A549 (cell line): Measurements from ENCODE around the gene RIMKLA. TPM values are rescaled to one million over a fixed set of nuclear protein-coding genes. Genes with fewer than 3 reads are reported as not detected.

Source experiments
- ATAC-seq, 2 experiments: fragments of 200-7000 bp in 1 of 2; fragments of >200 bp in 1 of 2; cut with Nextera tagmentation in 1 of 2; cut with Tn5 transposase in 1 of 2; 3 replicates each; pipeline versions ENCODE4 v1.8.0 to v1.9.1; 2018 to 2020; ENCODE audit warnings: mild to moderate bottlenecking in 1 of 2, moderate library complexity in 1 of 2
- CTCF ChIA-PET: fragments of 300-600 bp; sonication (Branson Sonifier 250); formaldehyde crosslinking; extraction: SDS; loops from one replicate; lab custom pipeline; 2021; ENCODE audit warnings: antibody characterized with exemption, inconsistent platforms; lab: Yijun Ruan, JAX
- POLR2A ChIA-PET: fragments of 350-600 bp; formaldehyde crosslinking; extraction: SDS; loops from one replicate; lab custom pipeline; 2021; ENCODE audit warnings: antibody characterized with exemption, inconsistent platforms; lab: Yijun Ruan, JAX
- DNase-seq, 2 experiments: peaks; one replicate each; pipeline versions ENCODE4 v3.0.0 to v3.0.0-alpha.2; 2011 to 2016; ENCODE audit warnings: low read depth in 1 of 2, low spot score in 1 of 2
- FAIRE-seq: peaks from 2 replicates; lab custom pipeline; 2011; peaks lifted over from hg19 to GRCh38; lab: Jason Lieb, UNC
- H3K27ac ChIP-seq, 2 experiments: fragments of >200 bp; sonication (Bioruptor Twin); formaldehyde crosslinking; 3 replicates each; pipeline ENCODE4 v1.5.1; 2016 to 2017
- H3K4me1 ChIP-seq: fragments of >200 bp; sonication (Bioruptor Twin); formaldehyde crosslinking; 3 replicates; pipeline ENCODE4 v1.6.1; 2016
- H3K4me2 ChIP-seq: fragments of >200 bp; sonication (Bioruptor Twin); formaldehyde crosslinking; 3 replicates; pipeline ENCODE4 v1.6.1; 2016
- H3K4me3 ChIP-seq: fragments of >200 bp; sonication (Bioruptor Twin); formaldehyde crosslinking; 3 replicates; pipeline ENCODE4 v1.5.1; 2016
- H3K9me3 ChIP-seq: fragments of >200 bp; sonication (Bioruptor Twin); formaldehyde crosslinking; 3 replicates; pipeline ENCODE4 v1.6.1; 2016
- CBX2 ChIP-seq: fragments of 200-600 bp; sonication (generic); IDR thresholded peaks from 2 replicates; pipeline ENCODE4 v1.6.1; 2016; ENCODE audit warnings: low read depth, mild to moderate bottlenecking, borderline replicate concordance
- CHD2 ChIP-seq: fragments of 150-350 bp; IDR thresholded peaks from 2 replicates; pipeline ENCODE4 v1.6.1; 2014; ENCODE audit warnings: low read length; ENCODE audit not compliant: partially characterized antibody
- EHF ChIP-seq: fragments of 250-450 bp; sonication (Bioruptor Pico); IDR thresholded peaks from 2 replicates; pipeline ENCODE4 v1.5.0; 2020; ENCODE audit warnings: mild to moderate bottlenecking
- EP300 ChIP-seq, 2 experiments: fragments of >200 bp; sonication (Bioruptor Twin); formaldehyde crosslinking; IDR thresholded peaks; 2 replicates in 1 of 2; 3 replicates in 1 of 2; pipeline ENCODE4 v1.6.1; 2016 to 2017
- ESRRA ChIP-seq: fragments of 150-350 bp; IDR thresholded peaks from 2 replicates; pipeline ENCODE4 v1.6.1; 2014; ENCODE audit warnings: mild to moderate bottlenecking, low read length, borderline replicate concordance
- FOXS1 ChIP-seq: fragments of 250-450 bp; sonication (Bioruptor Pico); IDR thresholded peaks from 2 replicates; pipeline ENCODE4 v1.5.0; 2020; ENCODE audit warnings: mild to moderate bottlenecking, moderate library complexity
- GATA3 ChIP-seq: IDR thresholded peaks from 2 replicates; pipeline ENCODE4 v1.6.1; 2012; ENCODE audit warnings: borderline replicate concordance
- HDAC2 ChIP-seq: fragments of 200-600 bp; sonication (generic); IDR thresholded peaks from 2 replicates; pipeline ENCODE4 v1.6.1; 2016
- KDM5A ChIP-seq: fragments of 200-600 bp; sonication (generic); IDR thresholded peaks from 2 replicates; pipeline ENCODE4 v1.6.1; 2016; ENCODE audit warnings: antibody characterized with exemption, mild to moderate bottlenecking
- MAZ ChIP-seq: fragments of 150-350 bp; IDR thresholded peaks from 2 replicates; pipeline ENCODE4 v1.6.1; 2014; ENCODE audit warnings: antibody characterized with exemption, low read depth, low read length, borderline replicate concordance
- MYC ChIP-seq: IDR thresholded peaks from 2 replicates; pipeline ENCODE4 v1.6.1; 2012; ENCODE audit warnings: mild to moderate bottlenecking, inconsistent platforms, low read length, improper control_type of control experiment, borderline replicate concordance
- NPAS2 ChIP-seq: fragments of 250-450 bp; sonication (Bioruptor Pico); IDR thresholded peaks from 2 replicates; pipeline ENCODE4 v1.8.0; 2022; ENCODE audit warnings: mild to moderate bottlenecking, moderate library complexity, borderline replicate concordance
- PHF8 ChIP-seq: fragments of 200-600 bp; sonication (generic); IDR thresholded peaks from 2 replicates; pipeline ENCODE4 v1.6.1; 2016; ENCODE audit warnings: low read depth, mild to moderate bottlenecking, antibody characterized with exemption, moderate library complexity, borderline replicate concordance
- POLR2A ChIP-seq: IDR thresholded peaks from 2 replicates; pipeline ENCODE4 v1.6.1; 2012; ENCODE audit warnings: mild to moderate bottlenecking, low read length
- RAD21 ChIP-seq, 2 experiments: fragments of >200 bp in 1 of 2; sonication (Bioruptor Twin) in 1 of 2; formaldehyde crosslinking in 1 of 2; IDR thresholded peaks in 1 of 2; conservative IDR thresholded peaks in 1 of 2; 2 replicates in 1 of 2; 3 replicates in 1 of 2; pipeline ENCODE4 v1.6.1; 2012 to 2018; ENCODE audit warnings: inconsistent platforms in 1 of 2
- RFX5 ChIP-seq: fragments of 450-650 bp; IDR thresholded peaks from 2 replicates; pipeline ENCODE4 v1.7.1; 2014; ENCODE audit warnings: antibody characterized with exemption, mild to moderate bottlenecking, moderate library complexity
- SMC3 ChIP-seq: fragments of >200 bp; sonication (Bioruptor Twin); formaldehyde crosslinking; IDR thresholded peaks from 3 replicates; pipeline ENCODE4 v1.6.1; 2018; ENCODE audit warnings: inconsistent platforms
- SREBF2 ChIP-seq: fragments of 450-650 bp; IDR thresholded peaks from 2 replicates; pipeline ENCODE4 v1.6.1; 2014; ENCODE audit warnings: mild to moderate bottlenecking, moderate library complexity
- TFCP2L1 ChIP-seq: fragments of 250-450 bp; sonication (Bioruptor Pico); IDR thresholded peaks from 2 replicates; pipeline ENCODE4 v1.5.0; 2021; ENCODE audit warnings: mild to moderate bottlenecking
- ZNF302 ChIP-seq: fragments of 250-450 bp; sonication (Bioruptor Pico); IDR thresholded peaks from 2 replicates; pipeline ENCODE4 v1.9.0; 2021; ENCODE audit warnings: inconsistent platforms, mild to moderate bottlenecking, moderate library complexity
- WGBS: methylation state at CpG from one replicate; pipeline ENCODE4 v1.1.6; 2017; ENCODE audit errors: missing lambda C conversion rate; 5-methylcytosine and 5-hydroxymethylcytosine counted together
- polyA plus RNA-seq, 4 experiments: library from polyadenylated mRNA; depleted of rRNA in 3 of 4; stranded (reverse); fragments of >200 nt; fragmentation: RNase III in 1 of 4; extraction: RNeasy Plus Mini Kit Qiagen cat#74134 plus additional on column Dnase treatment in 1 of 4; gene quantifications; 2 replicates in 3 of 4; 3 replicates in 1 of 4; pipeline ENCODE4 v1.2.3, GENCODE V29; 2011 to 2017
- TF ChIP-seq, protein P1 (sequence below): IDR thresholded peaks from 2 replicates; pipeline ENCODE4 v1.6.1; 2012
- TF ChIP-seq, protein P2 (sequence below): fragments of >200 bp; sonication (Bioruptor Twin); formaldehyde crosslinking; IDR thresholded peaks from 3 replicates; pipeline ENCODE4 v1.5.1; 2016
- TF ChIP-seq, protein P3 (sequence below): fragments of >200 bp; sonication (Bioruptor Twin); formaldehyde crosslinking; IDR thresholded peaks from 3 replicates; pipeline ENCODE4 v1.6.1; 2016
- TF ChIP-seq, protein P4 (sequence below): fragments of 200-600 bp; sonication (generic); IDR thresholded peaks from 2 replicates; pipeline ENCODE4 v1.6.1; 2016; ENCODE audit warnings: antibody characterized with exemption, mild to moderate bottlenecking, moderate library complexity
- TF ChIP-seq, protein P5 (sequence below): IDR thresholded peaks from 2 replicates; pipeline ENCODE4 v1.6.1; 2012
- TF ChIP-seq, protein P6 (sequence below): fragments of 150-350 bp; IDR thresholded peaks from 2 replicates; pipeline ENCODE4 v1.6.1; 2014; ENCODE audit warnings: low read depth, mild to moderate bottlenecking, low read length

Gene RIMKLA
- polyA plus RNA-seq, 2 of the 4 experiments (the other 2 are of a cell fraction): 0.35 to 1.7 TPM

DNA sequence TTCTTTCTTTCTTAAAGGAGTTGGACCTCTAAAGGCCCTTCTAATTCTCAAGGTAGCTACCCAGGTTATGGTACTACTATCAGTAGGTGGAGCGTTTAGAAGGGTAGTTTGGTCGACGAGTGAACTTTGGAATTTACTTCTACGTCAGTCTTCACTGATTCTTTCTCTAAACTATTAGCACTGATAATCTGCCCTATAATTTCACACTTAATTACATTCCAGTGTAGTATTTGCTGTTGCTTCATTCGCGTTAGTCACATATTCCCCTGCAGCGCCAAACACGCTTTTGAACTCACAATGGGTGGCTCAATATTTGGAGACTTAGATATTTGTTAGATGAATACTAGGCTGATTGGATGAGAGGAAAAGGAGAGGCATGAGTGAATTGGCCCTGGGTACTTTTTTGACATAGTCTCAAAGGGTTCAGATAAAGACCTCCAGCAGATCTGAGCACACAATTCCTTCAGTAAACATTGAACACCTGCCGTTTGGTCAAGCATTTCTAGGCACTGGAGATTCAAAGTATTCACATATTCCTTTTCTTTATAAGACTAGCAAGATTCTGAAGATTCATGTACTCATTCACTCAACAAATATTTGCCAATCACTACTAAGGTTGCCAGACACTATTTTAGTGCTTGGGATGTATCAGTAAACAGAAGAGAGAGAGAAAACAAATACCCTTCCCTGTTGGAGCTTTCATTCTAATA is 44.6 kb upstream of the RIMKLA start (continued):
- TF ChIP-seq GATA3 (peak; percentile 52), CBX2 (no peak)

DNA sequence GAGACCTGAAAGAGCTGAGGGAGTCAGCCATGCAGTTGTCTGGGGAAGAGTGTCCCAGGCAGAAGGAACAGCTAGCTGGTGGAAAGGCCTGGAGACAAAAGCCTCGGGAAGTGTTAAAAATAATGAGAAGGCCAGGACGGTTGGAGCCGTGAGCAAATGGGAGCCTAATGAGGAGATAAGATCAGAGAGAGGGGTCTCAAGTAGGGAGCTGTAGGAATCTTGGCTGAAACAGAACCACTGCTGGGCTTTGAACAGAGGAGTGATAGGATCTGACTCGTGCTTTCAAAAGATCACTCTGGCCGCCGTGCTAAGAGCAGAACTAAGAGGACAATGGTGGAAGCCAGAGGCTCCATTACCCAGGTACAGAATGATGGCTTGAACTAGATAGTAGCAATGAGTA is 43.6 kb upstream of the RIMKLA start:
- Histone ChIP-seq H3K4me1 (peaks cover 59% of the 10 kb centered on the region), H3K9me3 (no peaks in the 10 kb centered on the region), H3K4me3 (no peak overlapping the region; the same call in 2 of the 3 replicates), H3K4me2 (peak overlapping the region; percentile 69), H3K27ac (peak overlapping the region; percentile 99 to 100; a peak in 5 of 6 replicates)
- TF ChIP-seq, protein P1, sequence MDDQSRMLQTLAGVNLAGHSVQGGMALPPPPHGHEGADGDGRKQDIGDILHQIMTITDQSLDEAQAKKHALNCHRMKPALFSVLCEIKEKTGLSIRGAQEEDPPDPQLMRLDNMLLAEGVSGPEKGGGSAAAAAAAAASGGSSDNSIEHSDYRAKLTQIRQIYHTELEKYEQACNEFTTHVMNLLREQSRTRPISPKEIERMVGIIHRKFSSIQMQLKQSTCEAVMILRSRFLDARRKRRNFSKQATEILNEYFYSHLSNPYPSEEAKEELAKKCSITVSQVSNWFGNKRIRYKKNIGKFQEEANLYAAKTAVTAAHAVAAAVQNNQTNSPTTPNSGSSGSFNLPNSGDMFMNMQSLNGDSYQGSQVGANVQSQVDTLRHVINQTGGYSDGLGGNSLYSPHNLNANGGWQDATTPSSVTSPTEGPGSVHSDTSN: no peak
- TF ChIP-seq RAD21 (conservative IDR thresholded peaks at IDR 0.05 in 1 of 2, IDR thresholded peaks at IDR 0.05 in 1 of 2): no peak
- no peak for TF ChIP-seq EHF
- TF ChIP-seq POLR2A: no peak
- TF ChIP-seq, protein P2, sequence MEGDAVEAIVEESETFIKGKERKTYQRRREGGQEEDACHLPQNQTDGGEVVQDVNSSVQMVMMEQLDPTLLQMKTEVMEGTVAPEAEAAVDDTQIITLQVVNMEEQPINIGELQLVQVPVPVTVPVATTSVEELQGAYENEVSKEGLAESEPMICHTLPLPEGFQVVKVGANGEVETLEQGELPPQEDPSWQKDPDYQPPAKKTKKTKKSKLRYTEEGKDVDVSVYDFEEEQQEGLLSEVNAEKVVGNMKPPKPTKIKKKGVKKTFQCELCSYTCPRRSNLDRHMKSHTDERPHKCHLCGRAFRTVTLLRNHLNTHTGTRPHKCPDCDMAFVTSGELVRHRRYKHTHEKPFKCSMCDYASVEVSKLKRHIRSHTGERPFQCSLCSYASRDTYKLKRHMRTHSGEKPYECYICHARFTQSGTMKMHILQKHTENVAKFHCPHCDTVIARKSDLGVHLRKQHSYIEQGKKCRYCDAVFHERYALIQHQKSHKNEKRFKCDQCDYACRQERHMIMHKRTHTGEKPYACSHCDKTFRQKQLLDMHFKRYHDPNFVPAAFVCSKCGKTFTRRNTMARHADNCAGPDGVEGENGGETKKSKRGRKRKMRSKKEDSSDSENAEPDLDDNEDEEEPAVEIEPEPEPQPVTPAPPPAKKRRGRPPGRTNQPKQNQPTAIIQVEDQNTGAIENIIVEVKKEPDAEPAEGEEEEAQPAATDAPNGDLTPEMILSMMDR: no peak
- TF ChIP-seq MAZ: no peak
- no peak for TF ChIP-seq ESRRA
- no peak for TF ChIP-seq SREBF2
- TF ChIP-seq, protein P3, sequence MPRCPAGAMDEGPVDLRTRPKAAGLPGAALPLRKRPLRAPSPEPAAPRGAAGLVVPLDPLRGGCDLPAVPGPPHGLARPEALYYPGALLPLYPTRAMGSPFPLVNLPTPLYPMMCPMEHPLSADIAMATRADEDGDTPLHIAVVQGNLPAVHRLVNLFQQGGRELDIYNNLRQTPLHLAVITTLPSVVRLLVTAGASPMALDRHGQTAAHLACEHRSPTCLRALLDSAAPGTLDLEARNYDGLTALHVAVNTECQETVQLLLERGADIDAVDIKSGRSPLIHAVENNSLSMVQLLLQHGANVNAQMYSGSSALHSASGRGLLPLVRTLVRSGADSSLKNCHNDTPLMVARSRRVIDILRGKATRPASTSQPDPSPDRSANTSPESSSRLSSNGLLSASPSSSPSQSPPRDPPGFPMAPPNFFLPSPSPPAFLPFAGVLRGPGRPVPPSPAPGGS: no peak
- ChIA-PET CTCF (interaction anchor here (0.5 to 1.3 kb wide), 2 partner anchors 9 to 660 kb away, joined by 3 read pairs; no protein-coding TSS in a partner anchor), POLR2A (no interaction called here)
- WGBS: 92% methylated on average over 6 of the region's 6 CpGs
- FAIRE-seq: no peak
- DNase-seq: no peak
- ATAC-seq: no peak

DNA sequence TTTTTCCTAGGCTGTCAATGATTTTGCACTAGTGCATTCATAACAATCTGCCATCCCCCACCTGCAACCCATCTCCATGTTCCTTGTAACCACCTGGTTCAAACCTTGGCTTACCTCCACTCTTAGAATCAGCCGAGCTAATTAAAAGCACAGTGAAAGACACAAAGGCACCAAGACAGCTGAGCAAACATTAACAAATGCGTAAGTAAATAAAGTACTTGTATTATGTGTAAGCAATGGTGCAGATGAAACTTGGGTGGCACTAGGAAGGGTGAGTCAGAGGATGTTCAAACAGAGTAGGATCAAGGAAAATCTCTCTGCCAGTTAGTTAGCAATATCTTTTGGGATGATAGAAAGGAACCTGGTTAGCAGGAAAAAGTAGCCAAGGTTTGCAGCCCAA is 40.5 kb upstream of the RIMKLA start:
- CTCF ChIA-PET: interaction anchor here (0.8 to 1.5 kb wide), 3 partner anchors 165 to 407 kb away, joined by 3 read pairs; no protein-coding TSS in a partner anchor
- H3K27ac ChIP-seq: peak overlapping the region; percentile 40 to 76; a peak in 5 of 6 replicates
- WGBS: 6% methylated on average over 2 of the region's 2 CpGs
- peaks cover 45% of the 10 kb centered on the region for H3K4me1 ChIP-seq
- H3K4me2 ChIP-seq: peak overlapping the region; percentile 73
- POLR2A ChIA-PET: interaction anchor here (0.6 to 1.0 kb wide), 2 partner anchors 119 to 342 kb away, joined by 4 to 5 read pairs; partner anchors contain the start of gene YBX1
- DNase-seq: peak; percentile 65 to 84
- H3K4me3 ChIP-seq: no peak overlapping the region
- ATAC-seq: peak; percentile 60 to 81; a peak in 5 of 6 replicates
- peak; percentile 49 for FAIRE-seq
- H3K9me3 ChIP-seq: no peaks in the 10 kb centered on the region
- TF ChIP-seq NPAS2 (CRISPR knock-in tag): no peak
- TF ChIP-seq HDAC2: no peak
- TF ChIP-seq MYC: no peak
- TF ChIP-seq EP300 (IDR thresholded peaks at IDR 0.05): peak; percentile 69 to 77; a peak in 3 of 5 replicates
- TF ChIP-seq, protein P4, sequence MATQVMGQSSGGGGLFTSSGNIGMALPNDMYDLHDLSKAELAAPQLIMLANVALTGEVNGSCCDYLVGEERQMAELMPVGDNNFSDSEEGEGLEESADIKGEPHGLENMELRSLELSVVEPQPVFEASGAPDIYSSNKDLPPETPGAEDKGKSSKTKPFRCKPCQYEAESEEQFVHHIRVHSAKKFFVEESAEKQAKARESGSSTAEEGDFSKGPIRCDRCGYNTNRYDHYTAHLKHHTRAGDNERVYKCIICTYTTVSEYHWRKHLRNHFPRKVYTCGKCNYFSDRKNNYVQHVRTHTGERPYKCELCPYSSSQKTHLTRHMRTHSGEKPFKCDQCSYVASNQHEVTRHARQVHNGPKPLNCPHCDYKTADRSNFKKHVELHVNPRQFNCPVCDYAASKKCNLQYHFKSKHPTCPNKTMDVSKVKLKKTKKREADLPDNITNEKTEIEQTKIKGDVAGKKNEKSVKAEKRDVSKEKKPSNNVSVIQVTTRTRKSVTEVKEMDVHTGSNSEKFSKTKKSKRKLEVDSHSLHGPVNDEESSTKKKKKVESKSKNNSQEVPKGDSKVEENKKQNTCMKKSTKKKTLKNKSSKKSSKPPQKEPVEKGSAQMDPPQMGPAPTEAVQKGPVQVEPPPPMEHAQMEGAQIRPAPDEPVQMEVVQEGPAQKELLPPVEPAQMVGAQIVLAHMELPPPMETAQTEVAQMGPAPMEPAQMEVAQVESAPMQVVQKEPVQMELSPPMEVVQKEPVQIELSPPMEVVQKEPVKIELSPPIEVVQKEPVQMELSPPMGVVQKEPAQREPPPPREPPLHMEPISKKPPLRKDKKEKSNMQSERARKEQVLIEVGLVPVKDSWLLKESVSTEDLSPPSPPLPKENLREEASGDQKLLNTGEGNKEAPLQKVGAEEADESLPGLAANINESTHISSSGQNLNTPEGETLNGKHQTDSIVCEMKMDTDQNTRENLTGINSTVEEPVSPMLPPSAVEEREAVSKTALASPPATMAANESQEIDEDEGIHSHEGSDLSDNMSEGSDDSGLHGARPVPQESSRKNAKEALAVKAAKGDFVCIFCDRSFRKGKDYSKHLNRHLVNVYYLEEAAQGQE: no peak
- TF ChIP-seq RFX5: no peak
- no peak for TF ChIP-seq CHD2
- TF ChIP-seq PHF8: no peak
- no peak for TF ChIP-seq KDM5A
- TF ChIP-seq, protein P5, sequence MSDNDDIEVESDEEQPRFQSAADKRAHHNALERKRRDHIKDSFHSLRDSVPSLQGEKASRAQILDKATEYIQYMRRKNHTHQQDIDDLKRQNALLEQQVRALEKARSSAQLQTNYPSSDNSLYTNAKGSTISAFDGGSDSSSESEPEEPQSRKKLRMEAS: peak; percentile 48; the same call in 1 of the 2 replicates
- peak; percentile 51; the same call in 1 of the 2 replicates for TF ChIP-seq FOXS1 (CRISPR knock-in tag)
- peak; percentile 19; the same call in 1 of the 3 replicates for TF ChIP-seq SMC3
- TF ChIP-seq TFCP2L1 (CRISPR knock-in tag): no peak
- no peak for TF ChIP-seq EHF
- TF ChIP-seq, protein P6, sequence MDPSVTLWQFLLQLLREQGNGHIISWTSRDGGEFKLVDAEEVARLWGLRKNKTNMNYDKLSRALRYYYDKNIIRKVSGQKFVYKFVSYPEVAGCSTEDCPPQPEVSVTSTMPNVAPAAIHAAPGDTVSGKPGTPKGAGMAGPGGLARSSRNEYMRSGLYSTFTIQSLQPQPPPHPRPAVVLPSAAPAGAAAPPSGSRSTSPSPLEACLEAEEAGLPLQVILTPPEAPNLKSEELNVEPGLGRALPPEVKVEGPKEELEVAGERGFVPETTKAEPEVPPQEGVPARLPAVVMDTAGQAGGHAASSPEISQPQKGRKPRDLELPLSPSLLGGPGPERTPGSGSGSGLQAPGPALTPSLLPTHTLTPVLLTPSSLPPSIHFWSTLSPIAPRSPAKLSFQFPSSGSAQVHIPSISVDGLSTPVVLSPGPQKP: no peak
- TF ChIP-seq GATA3: peak; percentile 92
- TF ChIP-seq ZNF302 (CRISPR knock-in tag): no peak
